Liver (tissue), 9 donors: ENCODE data around the gene MCM9. TPM values are rescaled to one million over a fixed set of nuclear protein-coding genes. Genes with fewer than 3 reads are reported as not detected.

Source experiments
- DNase-seq: peaks from one replicate; pipeline ENCODE4 v3.0.0-alpha.2; 2017; ENCODE audit warnings: low spot score
- H3K27ac ChIP-seq, 2 donors: one replicate each; pipeline ENCODE4 v1.7.0; 2013; ENCODE audit warnings: inconsistent platforms in 2 of 2, low read length in 2 of 2, control low read depth in 1 of 2, low read depth in 1 of 2, mild to moderate bottlenecking in 1 of 2
- H3K27me3 ChIP-seq, 4 donors: one replicate each; pipeline versions ENCODE4 v1.6.1 to v1.7.0; 2013; ENCODE audit warnings: low read length in 3 of 4, inconsistent platforms in 1 of 4, mild to moderate bottlenecking in 1 of 4, moderate library complexity in 1 of 4; ENCODE audit not compliant: control insufficient read depth in 4 of 4, insufficient read depth in 4 of 4
- H3K36me3 ChIP-seq, 4 donors: one replicate each; pipeline versions ENCODE4 v1.6.1 to v1.7.0; 2013; ENCODE audit warnings: low read length in 3 of 4, mild to moderate bottlenecking in 3 of 4, low read depth in 1 of 4, moderate library complexity in 1 of 4; ENCODE audit not compliant: control insufficient read depth in 4 of 4, insufficient read depth in 3 of 4
- H3K4me1 ChIP-seq, 4 donors: one replicate each; pipeline versions ENCODE4 v1.6.1 to v1.7.0; 2013; ENCODE audit warnings: low read length in 3 of 4, mild to moderate bottlenecking in 3 of 4, moderate library complexity in 1 of 4; ENCODE audit not compliant: control insufficient read depth in 4 of 4, insufficient read depth in 4 of 4
- H3K4me3 ChIP-seq, 3 donors: one replicate each; pipeline versions ENCODE4 v1.6.1 to v1.7.0; 2013; ENCODE audit warnings: low read length in 3 of 3, control low read depth in 1 of 3, low read depth in 1 of 3, mild to moderate bottlenecking in 1 of 3
- H3K9ac ChIP-seq, 2 donors: one replicate each; pipeline ENCODE4 v1.7.0; 2013; ENCODE audit warnings: low read length in 2 of 2, mild to moderate bottlenecking in 2 of 2, moderate library complexity in 2 of 2, control low read depth in 1 of 2, low read depth in 1 of 2
- H3K9me3 ChIP-seq, 4 donors: one replicate each; pipeline versions ENCODE4 v1.6.1 to v1.7.0; 2013; ENCODE audit warnings: low read length in 3 of 4; ENCODE audit not compliant: control insufficient read depth in 4 of 4
- EGR1 ChIP-seq, 2 donors: IDR thresholded peaks; 2 replicates each; pipeline ENCODE4 v1.6.1; 2016 to 2018; ENCODE audit warnings: antibody characterized with exemption in 2 of 2, low read depth in 2 of 2
- FOXA1 ChIP-seq: IDR thresholded peaks from 2 replicates; pipeline ENCODE4 v1.6.1; 2016; ENCODE audit warnings: antibody characterized with exemption
- FOXA2 ChIP-seq: IDR thresholded peaks from 2 replicates; pipeline ENCODE4 v1.6.1; 2016; ENCODE audit warnings: antibody characterized with exemption
- HNF4A ChIP-seq, 2 donors: conservative IDR thresholded peaks; 2 replicates each; pipeline ENCODE4 v1.6.1; 2016; ENCODE audit warnings: antibody characterized with exemption in 2 of 2, mild to moderate bottlenecking in 2 of 2
- HNF4G ChIP-seq: IDR thresholded peaks from 2 replicates; pipeline ENCODE4 v1.6.1; 2016; ENCODE audit warnings: antibody characterized with exemption
- JUND ChIP-seq, 2 donors: IDR thresholded peaks; 2 replicates each; pipeline ENCODE4 v1.6.1; 2016; ENCODE audit warnings: antibody characterized with exemption in 2 of 2
- MAX ChIP-seq: IDR thresholded peaks from 2 replicates; pipeline ENCODE4 v1.6.1; 2016; ENCODE audit warnings: antibody characterized with exemption
- NR2F2 ChIP-seq: IDR thresholded peaks from 2 replicates; pipeline ENCODE4 v1.6.1; 2016; ENCODE audit warnings: antibody characterized with exemption
- RAD21 ChIP-seq, 2 donors: IDR thresholded peaks; 2 replicates each; pipeline ENCODE4 v1.6.1; 2016; ENCODE audit warnings: antibody characterized with exemption in 2 of 2, mild to moderate bottlenecking in 2 of 2
- REST ChIP-seq: IDR thresholded peaks from 2 replicates; pipeline ENCODE4 v1.6.1; 2016; ENCODE audit warnings: antibody characterized with exemption, mild to moderate bottlenecking
- RXRA ChIP-seq, 2 donors: IDR thresholded peaks; 2 replicates each; pipeline ENCODE4 v1.6.1; 2017 to 2018; ENCODE audit warnings: antibody characterized with exemption in 2 of 2, mild to moderate bottlenecking in 1 of 2
- SP1 ChIP-seq: IDR thresholded peaks from 2 replicates; pipeline ENCODE4 v1.6.1; 2018; ENCODE audit warnings: antibody characterized with exemption, mild to moderate bottlenecking
- WGBS: extraction: QIAGEN DNeasy Blood & Tissue Kit; methylation state at CpG from one replicate; pipeline ENCODE4 v1.1.7; 2013; 5-methylcytosine and 5-hydroxymethylcytosine counted together
- polyA plus RNA-seq, 2 donors: library from polyadenylated mRNA; stranded (reverse) in 1 of 2; unstranded in 1 of 2; fragments of 200-250 nt in 1 of 2; fragments of >200 nt in 1 of 2; fragmentation: Nextera tagmentation in 1 of 2; extraction: Ambion mirVana in 1 of 2; gene quantifications; one replicate each; pipeline versions ENCODE4 v1.2.1 to v1.2.3, GENCODE V29; 2013 to 2015
- total RNA-seq, 2 donors: library from RNA; depleted of rRNA; stranded (reverse); fragments of >200 nt; gene quantifications; one replicate each; pipeline ENCODE4 v1.2.3, GENCODE V29; 2014
- donor health status: healthy.
- donor health status: healthy.
- donor health status: healthy.
- donor health status: healthy.
- donor health status: healthy.

MCM9 gene
- total and polyA plus RNA-seq, 4 donors, result 3.6 to 17.4 (median 8.7) TPM

GRCh38 chr6:118774581-118774980 lies 160.4 kb downstream of the MCM9 start:
- H3K4me3 ChIP-seq, result no peak overlapping the region
- WGBS, result 98% methylated on average over 2 of the region's 2 CpGs
- no peak for DNase-seq

GRCh38 chr6:118772886-118773285 lies 162.1 kb downstream of the MCM9 start:
- Histone ChIP-seq H3K27ac (no peak overlapping the region), H3K4me3 (no peak overlapping the region), H3K36me3 (no peaks in the 10 kb centered on the region), H3K9ac (no peak overlapping the region), H3K27me3 (no peaks in the 10 kb centered on the region), H3K4me1 (peaks cover 0 to 15% (median 0%) of the 10 kb centered on the region in 4 donors), H3K9me3 (no peaks in the 10 kb centered on the region)
- TF ChIP-seq HNF4A (conservative IDR thresholded peaks at IDR 0.05) (no peak), RXRA (IDR thresholded peaks at IDR 0.05) (no peak), HNF4G (no peak), JUND (IDR thresholded peaks at IDR 0.05) (no peak), EGR1 (IDR thresholded peaks at IDR 0.05; ENCODE audit: low read depth in 2 of 2) (no peak)
- 94% methylated on average over 3 of the region's 3 CpGs for WGBS
- DNase-seq, result no peak

More at GRCh38 chr6:118774581-118774980, 160.4 kb downstream of the MCM9 start:
- Histone ChIP-seq H3K27ac (no peak overlapping the region), H3K9me3 (no peaks in the 10 kb centered on the region), H3K27me3 (no peaks in the 10 kb centered on the region), H3K4me1 (peaks cover 0 to 15% (median 0%) of the 10 kb centered on the region in 4 donors), H3K36me3 (no peaks in the 10 kb centered on the region), H3K9ac (no peak overlapping the region)
- TF ChIP-seq FOXA1 (no peak), REST (no peak), HNF4A (conservative IDR thresholded peaks at IDR 0.05) (no peak), MAX (no peak), NR2F2 (no peak), FOXA2 (no peak), SP1 (no peak), RXRA (IDR thresholded peaks at IDR 0.05) (no peak), JUND (IDR thresholded peaks at IDR 0.05) (no peak), RAD21 (IDR thresholded peaks at IDR 0.05) (no peak), HNF4G (no peak)

DNA sequence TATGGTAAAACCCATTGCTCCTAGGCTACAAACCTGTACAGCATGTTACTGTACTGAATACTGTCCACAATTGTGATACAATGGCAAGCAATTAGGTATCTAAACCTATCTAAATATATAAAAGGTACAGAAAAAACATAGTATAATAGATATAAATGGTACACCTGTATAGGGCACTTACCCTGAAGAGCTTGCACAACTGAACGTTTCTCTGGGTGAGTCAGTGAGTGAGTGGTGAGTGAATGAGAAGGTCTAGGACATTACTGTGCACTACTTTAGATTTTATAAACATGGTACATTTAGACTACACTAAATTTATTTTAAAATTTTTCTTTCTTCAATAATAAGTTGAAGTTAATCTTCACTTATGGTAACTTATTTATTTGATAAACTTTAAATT lies 163.7 kb downstream of the MCM9 start:
- no peak for TF ChIP-seq HNF4G
- TF ChIP-seq JUND (IDR thresholded peaks at IDR 0.05), result peak in 1 of 2 donors; percentile 4
- TF ChIP-seq NR2F2, result no peak
- WGBS, result 49% methylated on average over 1 of the region's 1 CpG

More for the DNA sequence above, 163.7 kb downstream of the MCM9 start:
- no peak for DNase-seq
- Histone ChIP-seq H3K4me3 (no peak overlapping the region), H3K27me3 (no peaks in the 10 kb centered on the region), H3K4me1 (peaks cover 0 to 11% (median 0%) of the 10 kb centered on the region in 4 donors), H3K27ac (no peak overlapping the region), H3K36me3 (no peaks in the 10 kb centered on the region), H3K9ac (no peak overlapping the region), H3K9me3 (no peaks in the 10 kb centered on the region)
